Epithelial cell of alveolus of lung (primary cell): Measurements from ENCODE around the gene NDUFB3. TPM values are rescaled to one million over a fixed set of nuclear protein-coding genes. Genes with fewer than 3 reads are reported as not detected.

Experiments used
- total RNA-seq: library from RNA; depleted of rRNA; stranded (reverse); fragments of >200 nt; gene quantifications from 2 replicates; pipeline ENCODE4 v1.2.1, GENCODE V29; 2015

Gene NDUFB3
- total RNA-seq: 60.0 and 66.7 TPM in 2 replicates

DNA sequence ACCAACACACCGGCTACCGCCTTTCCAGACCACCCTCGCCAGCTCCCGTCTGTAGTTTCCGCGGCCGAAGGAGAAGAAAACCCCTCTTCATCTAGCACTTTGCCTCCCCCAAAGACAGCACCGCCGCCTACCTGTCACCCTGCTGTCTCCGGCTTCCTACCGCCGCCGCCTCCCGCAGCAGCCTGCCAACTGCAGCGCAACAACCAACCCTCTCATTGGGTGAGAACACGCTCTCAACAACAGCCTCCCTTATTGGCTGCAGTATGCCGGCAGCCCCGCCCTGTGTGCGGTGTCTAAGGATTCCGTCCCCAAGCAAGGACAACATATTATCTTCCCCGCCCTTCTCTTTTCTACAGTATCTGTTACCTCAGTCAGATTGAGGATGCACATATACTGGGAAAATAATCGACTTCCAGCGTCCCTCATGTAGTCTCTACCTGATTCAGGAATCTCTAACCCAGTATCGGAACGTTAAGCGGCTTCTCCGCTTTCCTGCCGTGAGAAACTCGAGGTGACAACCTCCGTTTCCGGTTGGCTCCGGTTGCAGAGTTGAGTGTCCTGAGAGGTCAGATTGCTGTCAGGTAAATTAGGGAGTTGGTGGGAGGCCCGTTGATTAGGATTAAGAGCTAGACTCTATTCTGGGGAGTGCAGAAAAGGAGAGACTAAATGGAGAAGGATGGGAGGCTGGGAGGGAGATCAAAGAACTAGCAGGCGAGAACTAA lies at the start of gene NDUFB3, which contains the start of gene HYCC2:
NDUFB3 (plus strand) TSS at position 523 of the 722 bp plus-strand sequence. CDS start 6,882 bp downstream, outside the sequence.
HYCC2 (minus strand) TSS at position 193 of the 722 bp plus-strand sequence. CDS start 47,662 bp downstream, outside the sequence.

GRCh38 chr2:201116115-201116958 lies 44.5 kb downstream of the NDUFB3 start, which contains the start of gene CFLAR:
Gene CFLAR, plus strand, starts transcription at chr2:201116164. Its CDS starts 13,702 bp downstream, at chr2:201129866.

Other genes with a start within 250 kb of the NDUFB3 start
- gene CLK1, start 207.3 kb upstream of the NDUFB3 start, total RNA-seq: 13.8 and 64.9 TPM in 2 replicates
- 41.5 and 104 TPM in 2 replicates for gene PPIL3, start 182.9 kb upstream of the NDUFB3 start, total RNA-seq
- gene NIF3L1, start 182.6 kb upstream of the NDUFB3 start, total RNA-seq: 21.4 and 32.5 TPM in 2 replicates
- 8.0 and 10.7 TPM in 2 replicates for gene ORC2, start 108.3 kb upstream of the NDUFB3 start, total RNA-seq
- 2.7 and 4.2 TPM in 2 replicates for gene HYCC2, start 330 bp upstream of the NDUFB3 start, total RNA-seq
- 23.7 and 62.8 TPM in 2 replicates for gene CFLAR, start 44.2 kb downstream of the NDUFB3 start, total RNA-seq
- 0.88 and 2.2 TPM in 2 replicates for gene CASP10, start 111.1 kb downstream of the NDUFB3 start, total RNA-seq
- 11.4 and 17.6 TPM in 2 replicates for gene CASP8, start 188.5 kb downstream of the NDUFB3 start, total RNA-seq